ENCODE results near the gene GAB1.
"Not testable (repeated sequence)": the region's sequence is repeated elsewhere in the genome, so short reads cannot be mapped to it uniquely, and the experiment has no call there.

The GAB1 gene

GRCh38 chr4:143349858-143350527 lies 13.3 kb downstream of the GAB1 start:
- not testable (repeated sequence) for H3K27me3 ChIP-seq (ENCODE audit: control insufficient read depth, insufficient read depth, low read length); H3K27ac ChIP-seq (ENCODE audit: low read depth, low read length); H3K4me3 ChIP-seq (ENCODE audit: low read depth, low read length); H3K9me3 ChIP-seq (ENCODE audit: control insufficient read depth, insufficient read depth, low read length); H3K36me3 ChIP-seq (ENCODE audit: control insufficient read depth, insufficient read depth, low read length); H3K9ac ChIP-seq (ENCODE audit: low read depth, low read length)
- peaks cover 55% of the 10 kb centered on the region for H3K4me1 ChIP-seq (ENCODE audit: control insufficient read depth, insufficient read depth, low read length)

- H3K36me3 ChIP-seq (ENCODE audit: control insufficient read depth, insufficient read depth, low read length) = no peaks in the 10 kb centered on the region
- no peaks in the 10 kb centered on the region for H3K27me3 ChIP-seq (ENCODE audit: control insufficient read depth, insufficient read depth, low read length)
- H3K27ac ChIP-seq (ENCODE audit: low read depth, low read length) = no peak overlapping the region
- H3K9ac ChIP-seq (ENCODE audit: low read depth, low read length) = no peak overlapping the region
- H3K9me3 ChIP-seq (ENCODE audit: control insufficient read depth, insufficient read depth, low read length) = no peaks in the 10 kb centered on the region
- peaks cover 56% of the 10 kb centered on the region for H3K4me1 ChIP-seq (ENCODE audit: control insufficient read depth, insufficient read depth, low read length)
- no peak overlapping the region for H3K4me3 ChIP-seq (ENCODE audit: low read depth, low read length)
Measured at GRCh38 chr4:143351149-143351691, 14.5 kb downstream of the GAB1 start.

GRCh38 chr4:143351774-143352451 lies 15.2 kb downstream of the GAB1 start:
- Histone ChIP-seq H3K9me3 (ENCODE audit: control insufficient read depth, insufficient read depth, low read length) (no peaks in the 10 kb centered on the region), H3K9ac (ENCODE audit: low read depth, low read length) (no peak overlapping the region), H3K27ac (ENCODE audit: low read depth, low read length) (peak overlapping the region; percentile 30), H3K27me3 (ENCODE audit: control insufficient read depth, insufficient read depth, low read length) (no peaks in the 10 kb centered on the region), H3K4me1 (ENCODE audit: control insufficient read depth, insufficient read depth, low read length) (peaks cover 56% of the 10 kb centered on the region), H3K4me3 (ENCODE audit: low read depth, low read length) (0 out of 2 replicates have a peak overlapping the region, but pooled peaks have one; percentile 12), H3K36me3 (ENCODE audit: control insufficient read depth, insufficient read depth, low read length) (no peaks in the 10 kb centered on the region)

- H3K4me1 ChIP-seq (ENCODE audit: control insufficient read depth, insufficient read depth, low read length) = peaks cover 58% of the 10 kb centered on the region
- no peaks in the 10 kb centered on the region for H3K36me3 ChIP-seq (ENCODE audit: control insufficient read depth, insufficient read depth, low read length)
- H3K9ac ChIP-seq (ENCODE audit: low read depth, low read length) = no peak overlapping the region
- H3K4me3 ChIP-seq (ENCODE audit: low read depth, low read length) = no peak overlapping the region
- no peak overlapping the region for H3K27ac ChIP-seq (ENCODE audit: low read depth, low read length)
- no peaks in the 10 kb centered on the region for H3K27me3 ChIP-seq (ENCODE audit: control insufficient read depth, insufficient read depth, low read length)
- no peaks in the 10 kb centered on the region for H3K9me3 ChIP-seq (ENCODE audit: control insufficient read depth, insufficient read depth, low read length)
Measured at GRCh38 chr4:143352720-143353119, 16.0 kb downstream of the GAB1 start.

GRCh38 chr4:143353797-143354196 lies 17.1 kb downstream of the GAB1 start:
- no peak overlapping the region for H3K9ac ChIP-seq (ENCODE audit: low read depth, low read length)
- H3K9me3 ChIP-seq (ENCODE audit: control insufficient read depth, insufficient read depth, low read length) = no peaks in the 10 kb centered on the region
- no peaks in the 10 kb centered on the region for H3K36me3 ChIP-seq (ENCODE audit: control insufficient read depth, insufficient read depth, low read length)
- H3K27ac ChIP-seq (ENCODE audit: low read depth, low read length) = no peak overlapping the region
- no peaks in the 10 kb centered on the region for H3K27me3 ChIP-seq (ENCODE audit: control insufficient read depth, insufficient read depth, low read length)
- peaks cover 64% of the 10 kb centered on the region for H3K4me1 ChIP-seq (ENCODE audit: control insufficient read depth, insufficient read depth, low read length)
- no peak overlapping the region for H3K4me3 ChIP-seq (ENCODE audit: low read depth, low read length)

GRCh38 chr4:143354990-143355389 lies 18.3 kb downstream of the GAB1 start:
- H3K4me3 ChIP-seq (ENCODE audit: low read depth, low read length) = peak overlapping the region; percentile 22; the same call in 1 of the 2 replicates
- H3K36me3 ChIP-seq (ENCODE audit: control insufficient read depth, insufficient read depth, low read length) = no peaks in the 10 kb centered on the region
- H3K9ac ChIP-seq (ENCODE audit: low read depth, low read length) = 0 out of 2 replicates have a peak overlapping the region, but pooled peaks have one; percentile 5
- no peaks in the 10 kb centered on the region for H3K27me3 ChIP-seq (ENCODE audit: control insufficient read depth, insufficient read depth, low read length)
- no peaks in the 10 kb centered on the region for H3K9me3 ChIP-seq (ENCODE audit: control insufficient read depth, insufficient read depth, low read length)
- peaks cover 76% of the 10 kb centered on the region for H3K4me1 ChIP-seq (ENCODE audit: control insufficient read depth, insufficient read depth, low read length)
- peak overlapping the region; percentile 34 for H3K27ac ChIP-seq (ENCODE audit: low read depth, low read length)

GRCh38 chr4:143355540-143356217 lies 19.0 kb downstream of the GAB1 start:
- Histone ChIP-seq H3K4me1 (ENCODE audit: control insufficient read depth, insufficient read depth, low read length) (peaks cover 77% of the 10 kb centered on the region), H3K9me3 (ENCODE audit: control insufficient read depth, insufficient read depth, low read length) (no peaks in the 10 kb centered on the region), H3K27ac (ENCODE audit: low read depth, low read length) (peak overlapping the region; percentile 34), H3K9ac (ENCODE audit: low read depth, low read length) (peak overlapping the region; percentile 5; the same call in 1 of the 2 replicates), H3K27me3 (ENCODE audit: control insufficient read depth, insufficient read depth, low read length) (no peaks in the 10 kb centered on the region), H3K36me3 (ENCODE audit: control insufficient read depth, insufficient read depth, low read length) (no peaks in the 10 kb centered on the region), H3K4me3 (ENCODE audit: low read depth, low read length) (peak overlapping the region; percentile 28)

- Histone ChIP-seq H3K9ac (ENCODE audit: low read depth, low read length) (no peak overlapping the region), H3K9me3 (ENCODE audit: control insufficient read depth, insufficient read depth, low read length) (no peaks in the 10 kb centered on the region), H3K27me3 (ENCODE audit: control insufficient read depth, insufficient read depth, low read length) (no peaks in the 10 kb centered on the region), H3K36me3 (ENCODE audit: control insufficient read depth, insufficient read depth, low read length) (no peaks in the 10 kb centered on the region), H3K4me1 (ENCODE audit: control insufficient read depth, insufficient read depth, low read length) (peaks cover 76% of the 10 kb centered on the region), H3K27ac (ENCODE audit: low read depth, low read length) (peak overlapping the region; percentile 34), H3K4me3 (ENCODE audit: low read depth, low read length) (peak overlapping the region; percentile 28; the same call in 1 of the 2 replicates)
Measured at GRCh38 chr4:143356493-143356892, 19.8 kb downstream of the GAB1 start.

GRCh38 chr4:143357161-143357845 lies 20.6 kb downstream of the GAB1 start:
- H3K4me3 ChIP-seq (ENCODE audit: low read depth, low read length) = no peak overlapping the region
- no peak overlapping the region for H3K9ac ChIP-seq (ENCODE audit: low read depth, low read length)
- no peaks in the 10 kb centered on the region for H3K36me3 ChIP-seq (ENCODE audit: control insufficient read depth, insufficient read depth, low read length)
- H3K4me1 ChIP-seq (ENCODE audit: control insufficient read depth, insufficient read depth, low read length) = peaks cover 68% of the 10 kb centered on the region
- H3K27me3 ChIP-seq (ENCODE audit: control insufficient read depth, insufficient read depth, low read length) = no peaks in the 10 kb centered on the region
- peak overlapping the region; percentile 34 for H3K27ac ChIP-seq (ENCODE audit: low read depth, low read length)
- no peaks in the 10 kb centered on the region for H3K9me3 ChIP-seq (ENCODE audit: control insufficient read depth, insufficient read depth, low read length)

GRCh38 chr4:143358419-143358818 lies 21.7 kb downstream of the GAB1 start:
- H3K4me1 ChIP-seq (ENCODE audit: control insufficient read depth, insufficient read depth, low read length) = peaks cover 64% of the 10 kb centered on the region
- H3K9me3 ChIP-seq (ENCODE audit: control insufficient read depth, insufficient read depth, low read length) = no peaks in the 10 kb centered on the region
- H3K9ac ChIP-seq (ENCODE audit: low read depth, low read length) = no peak overlapping the region
- H3K27ac ChIP-seq (ENCODE audit: low read depth, low read length) = no peak overlapping the region
- no peaks in the 10 kb centered on the region for H3K36me3 ChIP-seq (ENCODE audit: control insufficient read depth, insufficient read depth, low read length)
- H3K27me3 ChIP-seq (ENCODE audit: control insufficient read depth, insufficient read depth, low read length) = no peaks in the 10 kb centered on the region
- H3K4me3 ChIP-seq (ENCODE audit: low read depth, low read length) = no peak overlapping the region
